HL-60 (cell line): Measurements from ENCODE around the gene AVPR1B.
A peak's percentile ranks its signal among the peaks of the same experiment; 100 is the strongest.
"Not testable (repeated sequence)": the region's sequence is repeated elsewhere in the genome, so short reads cannot be mapped to it uniquely, and the experiment has no call there.

Experiments used
- DNase-seq, 2 experiments: peaks; one replicate each; pipeline ENCODE4 v3.0.0-alpha.2; 2010 to 2020; ENCODE audit warnings: low read depth in 1 of 2, low spot score in 1 of 2
- H3K27ac ChIP-seq: fragments of 250-450 bp; sonication (Bioruptor Pico); replicated peaks from 2 replicates; pipeline ENCODE4 v1.5.1; 2020; ENCODE audit warnings: mild to moderate bottlenecking, moderate library complexity
- H3K27me3 ChIP-seq: fragments of 250-450 bp; sonication (Bioruptor Pico); 2 replicates; pipeline ENCODE4 v1.5.1; 2021; ENCODE audit warnings: mild to moderate bottlenecking, moderate library complexity; ENCODE audit not compliant: insufficient read depth, poor library complexity, severe bottlenecking
- H3K4me3 ChIP-seq: replicated peaks from 2 replicates; pipeline ENCODE4 v1.5.1; 2011; ENCODE audit warnings: mild to moderate bottlenecking, control low read depth, low read length; ENCODE audit not compliant: insufficient read depth
- GABPA ChIP-seq: IDR thresholded peaks from 2 replicates; pipeline ENCODE4 v1.6.1; 2012; ENCODE audit warnings: low read depth
- POLR2AphosphoS5 ChIP-seq: IDR thresholded peaks from 2 replicates; pipeline ENCODE4 v1.6.1; 2012; ENCODE audit warnings: low read depth
- REST ChIP-seq: IDR thresholded peaks from 2 replicates; pipeline ENCODE4 v1.6.1; 2012; ENCODE audit warnings: low read depth; ENCODE audit not compliant: insufficient replicate concordance
- SPI1 ChIP-seq: IDR thresholded peaks from 2 replicates; pipeline ENCODE4 v1.6.1; 2012; ENCODE audit warnings: low read depth, mild to moderate bottlenecking, borderline replicate concordance
- TF ChIP-seq, protein P1 (sequence below): IDR thresholded peaks from one replicate; pipeline ENCODE4 v1.5.1; 2011; ENCODE audit warnings: low read length, control low read depth, inconsistent platforms; ENCODE audit not compliant: insufficient read depth

Gene AVPR1B

GRCh38 chr1:206067486-206068227 is 49.5 kb downstream of the AVPR1B start:
- no peak overlapping the region for H3K4me3 ChIP-seq
- peak overlapping the region; percentile 8 for H3K27ac ChIP-seq
- peak in 1 of 2 experiments; percentile 49 for DNase-seq
- TF ChIP-seq SPI1 (no peak), GABPA (no peak), POLR2AphosphoS5 (no peak), REST (no peak)
- TF ChIP-seq, protein P1, sequence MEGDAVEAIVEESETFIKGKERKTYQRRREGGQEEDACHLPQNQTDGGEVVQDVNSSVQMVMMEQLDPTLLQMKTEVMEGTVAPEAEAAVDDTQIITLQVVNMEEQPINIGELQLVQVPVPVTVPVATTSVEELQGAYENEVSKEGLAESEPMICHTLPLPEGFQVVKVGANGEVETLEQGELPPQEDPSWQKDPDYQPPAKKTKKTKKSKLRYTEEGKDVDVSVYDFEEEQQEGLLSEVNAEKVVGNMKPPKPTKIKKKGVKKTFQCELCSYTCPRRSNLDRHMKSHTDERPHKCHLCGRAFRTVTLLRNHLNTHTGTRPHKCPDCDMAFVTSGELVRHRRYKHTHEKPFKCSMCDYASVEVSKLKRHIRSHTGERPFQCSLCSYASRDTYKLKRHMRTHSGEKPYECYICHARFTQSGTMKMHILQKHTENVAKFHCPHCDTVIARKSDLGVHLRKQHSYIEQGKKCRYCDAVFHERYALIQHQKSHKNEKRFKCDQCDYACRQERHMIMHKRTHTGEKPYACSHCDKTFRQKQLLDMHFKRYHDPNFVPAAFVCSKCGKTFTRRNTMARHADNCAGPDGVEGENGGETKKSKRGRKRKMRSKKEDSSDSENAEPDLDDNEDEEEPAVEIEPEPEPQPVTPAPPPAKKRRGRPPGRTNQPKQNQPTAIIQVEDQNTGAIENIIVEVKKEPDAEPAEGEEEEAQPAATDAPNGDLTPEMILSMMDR: no peak
- no peaks in the 10 kb centered on the region for H3K27me3 ChIP-seq

DNA sequence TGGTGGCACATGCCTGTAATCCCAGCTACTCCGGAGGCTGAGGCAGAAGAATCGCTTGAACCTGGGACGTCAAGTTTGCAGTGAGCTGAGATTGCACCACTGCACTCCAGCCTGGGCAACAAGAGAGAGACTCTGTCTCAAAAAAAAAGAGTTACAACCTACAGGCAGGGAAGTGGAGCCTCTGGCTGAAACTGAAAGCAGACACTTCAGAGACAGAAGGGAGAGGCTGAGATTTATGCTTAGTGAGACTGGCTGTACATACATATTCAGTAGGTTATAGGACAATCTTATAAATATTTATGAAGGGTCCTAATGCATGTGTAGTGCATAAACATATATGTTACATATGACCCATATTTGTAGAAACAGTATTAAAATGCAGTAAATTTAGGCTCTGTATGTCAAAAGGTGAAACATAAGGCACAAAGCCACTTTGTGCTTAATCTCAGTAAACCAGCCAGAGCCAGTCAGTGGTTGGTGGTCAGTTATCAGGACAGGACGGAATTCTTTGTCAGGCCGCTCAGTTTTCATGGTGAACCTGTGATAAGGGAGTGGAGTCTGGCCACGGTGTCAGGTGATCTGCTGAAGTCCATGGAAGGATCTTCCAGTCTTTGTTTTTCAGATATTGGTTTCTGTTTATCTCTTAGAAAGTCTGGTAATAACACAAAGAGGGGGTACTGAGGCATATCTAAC is 50.6 kb downstream of the AVPR1B start:
- no peak for DNase-seq
- no peaks in the 10 kb centered on the region for H3K27me3 ChIP-seq
- TF ChIP-seq SPI1 (no peak), POLR2AphosphoS5 (no peak), REST (no peak), GABPA (no peak)
- TF ChIP-seq, protein P1: no peak
- H3K4me3 ChIP-seq: no peak overlapping the region
- no peak overlapping the region for H3K27ac ChIP-seq

- Histone ChIP-seq H3K4me3 (no peak overlapping the region), H3K27me3 (no peaks in the 10 kb centered on the region), H3K27ac (no peak overlapping the region)
- DNase-seq: no peak
- TF ChIP-seq SPI1: peak; percentile 49
- TF ChIP-seq, protein P1: no peak
Measured at GRCh38 chr1:206065547-206066145, 51.5 kb downstream of the AVPR1B start.

- not testable (repeated sequence) for H3K27ac ChIP-seq, H3K27me3 ChIP-seq, DNase-seq, H3K4me3 ChIP-seq
Measured at GRCh38 chr1:206064501-206064900, 52.7 kb downstream of the AVPR1B start.

- not testable (repeated sequence) for H3K27ac ChIP-seq, H3K4me3 ChIP-seq, H3K27me3 ChIP-seq, DNase-seq
Measured at GRCh38 chr1:206064001-206064400, 53.2 kb downstream of the AVPR1B start.
